Transverse colon (tissue), 4 donors: ENCODE results near the gene CLOCK. TPM values are rescaled to one million over a fixed set of nuclear protein-coding genes. Genes with fewer than 3 reads are reported as not detected.

ENCODE experiments used
- DNase-seq: peaks from one replicate; pipeline ENCODE4 v3.0.0-alpha.2; 2019
- H3K27ac ChIP-seq, 4 donors: fragments of 200-600 bp; sonication (generic); 2 replicates each; pipeline ENCODE4 v1.5.1; 2016 to 2018; ENCODE audit warnings: inconsistent platforms in 4 of 4
- H3K27me3 ChIP-seq: fragments of 200-600 bp; sonication (generic); 2 replicates; pipeline ENCODE4 v1.5.1; 2017; ENCODE audit warnings: inconsistent platforms
- H3K36me3 ChIP-seq, 4 donors: fragments of 200-600 bp; sonication (generic); 2 replicates each; pipeline ENCODE4 v1.5.1; 2017 to 2019; ENCODE audit warnings: inconsistent platforms in 4 of 4
- H3K4me1 ChIP-seq, 4 donors: fragments of 200-600 bp; sonication (generic); 2 replicates each; pipeline ENCODE4 v1.5.1; 2017 to 2020; ENCODE audit warnings: inconsistent platforms in 4 of 4
- H3K4me3 ChIP-seq, 4 donors: fragments of 200-600 bp; sonication (generic); 1 replicate in 1 of 4; 2 replicates in 3 of 4; pipeline versions ENCODE4 v1.5.1 to v1.6.1; 2017 to 2019; ENCODE audit warnings: inconsistent platforms in 4 of 4
- H3K9me3 ChIP-seq, 2 donors: fragments of 200-600 bp; sonication (generic); 2 replicates each; pipeline ENCODE4 v1.5.1; 2017 to 2019; ENCODE audit warnings: inconsistent platforms in 2 of 2
- CTCF ChIP-seq, 5 experiments: fragments of 200-600 bp in 3 of 5; fragments of 450-650 bp in 2 of 5; sonication (generic) in 3 of 5; IDR thresholded peaks; 1 replicate in 2 of 5; 2 replicates in 3 of 5; pipeline ENCODE4 v1.5.1; 2016 to 2017; ENCODE audit warnings: antibody characterized with exemption in 5 of 5, inconsistent platforms in 3 of 5, mild to moderate bottlenecking in 2 of 5, moderate library complexity in 1 of 5
- EP300 ChIP-seq: sonication (generic); formaldehyde crosslinking; IDR thresholded peaks from one replicate; pipeline ENCODE4 v1.6.1; 2017; ENCODE audit warnings: antibody characterized with exemption, low read depth
- POLR2A ChIP-seq: fragments of 450-650 bp; IDR thresholded peaks from one replicate; pipeline ENCODE4 v1.6.1; 2016; ENCODE audit warnings: antibody characterized with exemption, mild to moderate bottlenecking, moderate library complexity
- POLR2AphosphoS5 ChIP-seq, 3 donors: sonication (generic); formaldehyde crosslinking; IDR thresholded peaks; one replicate each; pipeline ENCODE4 v1.6.1; 2016; ENCODE audit warnings: antibody characterized with exemption in 3 of 3
- WGBS, 2 donors: methylation state at CpG; one replicate each; pipeline ENCODE4 v1.1.5; 2018; ENCODE audit warnings: low coverage in 1 of 2; 5-methylcytosine and 5-hydroxymethylcytosine counted together
- in situ Hi-C, 4 donors: fragments of 200-750 bp; cut with MboI; loops; one replicate each; pipeline versions ENCODE4 v1.15.0 to v1.15.1; 2017; ENCODE audit warnings: low sequenced_read_pairs in 3 of 4, low pct_ligation_motif_present in 1 of 4, low pct_unique_long_range_greater_than_20kb in 1 of 4
- intact Hi-C: fragments of 100-400 bp; cut with DNase I; formaldehyde crosslinking; loops from one replicate; pipeline ENCODE4 v1.15.1; 2023; ENCODE audit warnings: low total_unique reads
- total RNA-seq, 4 donors: library from RNA; depleted of rRNA; stranded (reverse); fragments of >200 nt; gene quantifications; one replicate each; pipeline ENCODE4 v1.1.0, GENCODE V29; 2016

The CLOCK gene
- total RNA-seq, 4 donors from 2014 or later, result 6.7 to 19.7 (median 16.9) TPM

GRCh38 chr4:55385201-55385649, 161.5 kb downstream of the CLOCK start:
- H3K4me3 ChIP-seq, result no peak overlapping the region
- H3K27ac ChIP-seq, result no peak overlapping the region
- H3K36me3 ChIP-seq, result no peaks in the 10 kb centered on the region
- TF ChIP-seq EP300 (no peak), CTCF (IDR thresholded peaks at IDR 0.05) (no peak), POLR2A (no peak), POLR2AphosphoS5 (IDR thresholded peaks at IDR 0.05) (no peak)
- in situ Hi-C loops (no loop called here), intact Hi-C loops (no loop called here)
- H3K27me3 ChIP-seq, result no peaks in the 10 kb centered on the region
- no peak for DNase-seq
- no peaks in the 10 kb centered on the region for H3K4me1 ChIP-seq
- WGBS, 2 donors, result 71 to 79% methylated on average over 2 to 3 of the region's 3 CpGs
- H3K9me3 ChIP-seq, result no peaks in the 10 kb centered on the region

- no peaks in the 10 kb centered on the region for H3K27me3 ChIP-seq
- intact Hi-C loops, result no loop called here
- in situ Hi-C loops, result no loop called here
- H3K27ac ChIP-seq, result no peak overlapping the region
- no peaks in the 10 kb centered on the region for H3K4me1 ChIP-seq
- no peak overlapping the region for H3K4me3 ChIP-seq
- H3K36me3 ChIP-seq, result no peaks in the 10 kb centered on the region
- H3K9me3 ChIP-seq, result no peaks in the 10 kb centered on the region
- no peak for DNase-seq
- 78 to 91% methylated on average over 2 to 3 of the region's 3 CpGs for WGBS, 2 donors
- TF ChIP-seq POLR2AphosphoS5 (IDR thresholded peaks at IDR 0.05) (no peak), CTCF (IDR thresholded peaks at IDR 0.05) (no peak), EP300 (no peak), POLR2A (no peak)
Observed at GRCh38 chr4:55382488-55383003, 164.2 kb downstream of the CLOCK start.

GRCh38 chr4:55381502-55381901, 165.2 kb downstream of the CLOCK start:
- 95% methylated on average over 7 of the region's 7 CpGs; no CpG with 5 or more reads in 1 of the 2 donors for WGBS, 2 donors
- Histone ChIP-seq H3K27ac (no peak overlapping the region), H3K4me3 (no peak overlapping the region), H3K4me1 (no peaks in the 10 kb centered on the region), H3K27me3 (no peaks in the 10 kb centered on the region), H3K9me3 (no peaks in the 10 kb centered on the region), H3K36me3 (no peaks in the 10 kb centered on the region)
- no peak for TF ChIP-seq CTCF (IDR thresholded peaks at IDR 0.05)
- TF ChIP-seq EP300, result no peak
- TF ChIP-seq POLR2A, result no peak
- TF ChIP-seq POLR2AphosphoS5 (IDR thresholded peaks at IDR 0.05), result no peak
- in situ Hi-C loops, result no loop called here
- DNase-seq, result no peak
- intact Hi-C loops, result no loop called here

- no peaks in the 10 kb centered on the region for H3K27me3 ChIP-seq
- no peaks in the 10 kb centered on the region for H3K9me3 ChIP-seq
- no peaks in the 10 kb centered on the region for H3K4me1 ChIP-seq
- no peak overlapping the region for H3K4me3 ChIP-seq
- 80 to 81% methylated on average over 2 of the region's 2 CpGs for WGBS, 2 donors
- no peak for DNase-seq
- H3K36me3 ChIP-seq, result no peaks in the 10 kb centered on the region
- H3K27ac ChIP-seq, result no peak overlapping the region
- in situ Hi-C loops, result no loop called here
- no peak for TF ChIP-seq EP300
- no peak for TF ChIP-seq CTCF (IDR thresholded peaks at IDR 0.05)
- no peak for TF ChIP-seq POLR2A
- no peak for TF ChIP-seq POLR2AphosphoS5 (IDR thresholded peaks at IDR 0.05)
- intact Hi-C loops, result no loop called here
Observed at GRCh38 chr4:55380576-55380975, 166.1 kb downstream of the CLOCK start.
